ENCODE data around the gene BROX.
"Not testable (repeated sequence)": the region's sequence is repeated elsewhere in the genome, so short reads cannot be mapped to it uniquely, and the experiment has no call there.

The BROX gene

DNA sequence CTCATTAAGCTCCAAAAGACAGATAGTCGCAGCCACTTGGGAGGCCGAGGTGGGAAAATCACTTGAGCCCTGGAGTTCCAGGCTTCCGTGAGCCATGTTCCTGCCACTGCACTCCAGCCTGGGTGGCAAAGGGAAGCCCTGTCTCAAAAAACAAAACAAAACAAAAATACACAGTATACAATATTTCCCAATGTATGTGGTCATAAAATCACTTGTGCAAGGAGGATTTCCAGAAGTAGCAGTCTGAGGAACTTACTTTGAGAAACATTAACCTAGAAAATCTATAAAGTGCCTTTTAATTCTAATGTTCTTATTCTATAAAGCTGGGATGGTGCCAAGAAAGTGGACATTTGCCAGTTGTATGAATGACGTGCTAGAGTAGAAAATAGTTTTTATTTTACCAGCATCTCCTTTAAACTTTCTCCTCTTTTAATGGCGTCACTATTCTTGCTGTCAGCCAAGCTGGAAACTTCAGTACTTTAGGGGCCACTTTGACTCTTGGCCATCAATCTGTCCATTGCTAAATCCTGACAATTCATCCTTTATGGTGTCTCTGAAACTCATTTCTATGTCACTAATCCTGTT is 47.2 kb downstream of the BROX start:
- Histone ChIP-seq H3K4me2 (peak overlapping the region in 2 of 11 experiments; percentile 40 to 41; a peak in 2 of 22 replicates), H3K36me3 (no peaks in the 10 kb centered on the region), H3K4me3 (no peak overlapping the region), H3K27ac (no peak overlapping the region; a peak in 2 of 22 replicates), H3K4me1 (peaks cover 5 to 23% (median 12%) of the 10 kb centered on the region in 10 experiments), H3K9ac (no peak overlapping the region), H3K27me3 (no peaks in the 10 kb centered on the region), H4K20me1 (no peaks in the 10 kb centered on the region), H3K9me3 (replicated peaks in 1 of 11) (peaks cover 0 to 15% (median 3%) of the 10 kb centered on the region in 11 experiments; a peak in 7 of 22 replicates)
- no peak for TF ChIP-seq Cebpa-rat (IDR thresholded peaks at IDR 0.05)

DNA sequence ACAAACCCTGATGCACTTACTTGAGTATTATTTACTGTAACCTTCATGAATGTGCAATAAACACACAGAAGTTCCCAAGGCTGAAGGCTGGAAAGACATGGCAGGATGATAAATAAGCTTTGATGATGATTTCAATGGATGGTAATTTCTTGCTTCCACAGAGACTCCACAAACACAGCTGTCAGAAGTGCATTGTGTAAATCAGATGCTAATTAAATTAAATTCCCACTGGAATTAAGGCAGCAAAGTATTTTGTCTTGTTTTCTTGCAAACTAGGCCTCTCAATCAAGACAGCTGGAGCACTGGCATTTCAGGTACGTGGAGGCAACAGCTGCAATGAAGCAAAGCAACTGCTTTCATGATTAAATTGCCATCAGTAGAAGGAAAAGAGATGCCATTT is 48.7 kb downstream of the BROX start:
- no peak overlapping the region for H3K4me3 ChIP-seq

DNA sequence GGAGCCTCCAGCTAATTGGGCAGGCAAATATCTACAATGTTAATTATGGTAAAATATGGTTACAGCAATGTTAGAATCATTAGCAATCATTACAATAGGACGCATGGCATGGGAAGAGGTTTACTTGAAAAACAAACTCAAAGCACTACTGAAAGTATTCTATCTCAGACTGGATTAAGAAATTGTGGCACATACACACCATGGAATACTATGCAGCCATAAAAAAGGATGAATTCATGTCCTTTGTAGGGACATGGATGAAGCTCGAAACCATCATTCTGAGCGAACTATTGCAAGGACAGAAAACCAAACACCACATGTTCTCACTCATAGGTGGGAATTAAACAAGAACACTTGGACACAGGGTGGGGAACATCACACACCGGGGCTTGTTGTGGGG is 49.8 kb downstream of the BROX start:
- H3K4me1 ChIP-seq, result peaks cover 0 to 14% (median 1%) of the 10 kb centered on the region in 10 experiments; a peak in 6 of 20 replicates
- H3K27me3 ChIP-seq, H3K9ac ChIP-seq, H3K27ac ChIP-seq, H3K4me3 ChIP-seq, H3K4me2 ChIP-seq, H3K36me3 ChIP-seq, H4K20me1 ChIP-seq: not testable (repeated sequence)
- peaks cover 3 to 27% (median 17%) of the 10 kb centered on the region in 11 experiments; a peak in 18 of 22 replicates for H3K9me3 ChIP-seq (replicated peaks in 1 of 11)

More for the DNA sequence above, 48.7 kb downstream of the BROX start:
- H3K4me1 ChIP-seq, result peaks cover 0 to 10% (median 0%) of the 10 kb centered on the region in 10 experiments; a peak in 3 of 20 replicates
- H3K9me3 ChIP-seq (replicated peaks in 1 of 11), result peaks cover 0 to 21% (median 10%) of the 10 kb centered on the region in 11 experiments; a peak in 12 of 22 replicates
- no peaks in the 10 kb centered on the region for H4K20me1 ChIP-seq
- H3K27me3 ChIP-seq, result no peaks in the 10 kb centered on the region
- no peak overlapping the region for H3K27ac ChIP-seq
- H3K4me2 ChIP-seq, result no peak overlapping the region
- TF ChIP-seq Cebpa-rat (IDR thresholded peaks at IDR 0.05), result no peak
- H3K36me3 ChIP-seq, result no peaks in the 10 kb centered on the region
- no peak overlapping the region for H3K9ac ChIP-seq

DNA sequence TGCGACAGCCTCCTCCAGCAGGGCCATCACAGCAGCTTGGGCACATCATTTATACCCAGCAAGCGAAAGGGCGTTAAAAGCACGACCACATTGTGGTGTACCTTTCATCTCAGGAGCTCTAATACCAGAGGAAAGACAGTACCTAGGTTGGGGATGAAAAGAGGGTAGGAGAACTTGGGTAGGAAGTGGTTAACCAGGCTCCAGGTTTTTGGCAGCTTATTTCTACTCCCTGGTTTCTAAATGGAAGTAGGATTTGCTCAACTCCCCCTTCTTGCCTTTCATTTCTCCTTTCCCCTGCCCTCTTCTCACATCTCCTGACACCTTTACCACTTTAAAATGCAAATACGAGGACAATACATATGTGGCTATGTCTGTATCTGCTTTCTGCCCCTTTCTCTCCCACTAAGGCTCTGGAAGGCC is 54.8 kb downstream of the BROX start:
- Histone ChIP-seq H3K27me3 (no peaks in the 10 kb centered on the region), H3K4me2 (peak overlapping the region in 3 of 11 experiments; percentile 24 to 59 (median 29); a peak in 5 of 22 replicates)

DNA sequence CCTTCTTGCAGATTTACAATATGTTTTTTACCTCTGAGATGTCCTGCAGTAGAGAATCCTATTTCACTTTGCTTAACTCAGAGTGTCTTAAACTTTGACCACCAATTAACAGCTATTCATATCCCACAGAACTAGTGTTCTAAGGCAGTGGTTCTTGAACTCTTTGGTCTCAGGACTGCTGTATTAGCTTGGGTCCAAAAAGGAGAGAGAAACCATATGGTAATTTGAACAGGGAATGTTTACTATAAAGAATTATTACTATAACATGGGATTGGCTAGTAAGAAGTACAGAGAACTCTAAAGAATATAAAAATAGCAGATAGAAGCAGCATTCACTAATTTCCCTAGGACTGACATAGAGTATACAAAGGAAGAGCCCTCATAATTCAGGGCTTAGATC is 56.2 kb downstream of the BROX start:
- TF ChIP-seq Cebpa-rat (IDR thresholded peaks at IDR 0.05), result no peak
- H3K4me3 ChIP-seq, result no peak overlapping the region
- no peak overlapping the region for H3K9ac ChIP-seq
- H3K4me2 ChIP-seq, result no peak overlapping the region
- no peaks in the 10 kb centered on the region for H3K27me3 ChIP-seq
- H4K20me1 ChIP-seq, result no peaks in the 10 kb centered on the region
- peaks cover 25 to 61% (median 42%) of the 10 kb centered on the region in 11 experiments for H3K9me3 ChIP-seq (replicated peaks in 1 of 11)
- peaks cover 0 to 10% (median 0%) of the 10 kb centered on the region in 11 experiments; a peak in 6 of 22 replicates for H3K36me3 ChIP-seq
- H3K27ac ChIP-seq, result no peak overlapping the region
- H3K4me1 ChIP-seq, result peaks cover 27 to 41% (median 31%) of the 10 kb centered on the region in 10 experiments

More for the DNA sequence above, 54.8 kb downstream of the BROX start:
- Histone ChIP-seq H3K27ac (no peak overlapping the region), H3K9ac (no peak overlapping the region), H3K9me3 (replicated peaks in 1 of 11) (peaks cover 25 to 61% (median 42%) of the 10 kb centered on the region in 11 experiments), H4K20me1 (no peaks in the 10 kb centered on the region), H3K4me1 (peaks cover 17 to 31% (median 19%) of the 10 kb centered on the region in 10 experiments), H3K4me3 (no peak overlapping the region), H3K36me3 (peaks cover 0 to 10% (median 0%) of the 10 kb centered on the region in 11 experiments; a peak in 6 of 22 replicates)
- TF ChIP-seq Cebpa-rat (IDR thresholded peaks at IDR 0.05), result no peak

DNA sequence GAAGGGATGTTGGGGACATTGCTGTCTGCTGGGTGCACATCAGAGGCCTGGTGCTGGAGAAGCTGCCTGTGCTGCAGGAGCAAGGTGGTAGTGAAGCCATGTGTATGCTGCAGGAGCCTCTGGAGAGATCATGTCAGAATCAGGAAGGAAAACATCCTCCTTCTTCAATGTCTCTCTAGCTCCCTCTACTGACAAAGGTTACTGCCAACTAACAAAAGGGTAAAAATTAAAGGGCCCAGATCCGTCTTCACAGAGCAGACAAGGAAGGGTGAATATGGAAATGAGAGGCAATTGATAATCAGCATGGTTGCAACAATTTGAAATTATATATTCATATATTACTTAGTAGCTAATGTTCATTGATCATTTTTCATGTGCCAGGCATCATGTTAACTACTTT is 56.8 kb downstream of the BROX start:
- H3K9ac ChIP-seq, result no peak overlapping the region

DNA sequence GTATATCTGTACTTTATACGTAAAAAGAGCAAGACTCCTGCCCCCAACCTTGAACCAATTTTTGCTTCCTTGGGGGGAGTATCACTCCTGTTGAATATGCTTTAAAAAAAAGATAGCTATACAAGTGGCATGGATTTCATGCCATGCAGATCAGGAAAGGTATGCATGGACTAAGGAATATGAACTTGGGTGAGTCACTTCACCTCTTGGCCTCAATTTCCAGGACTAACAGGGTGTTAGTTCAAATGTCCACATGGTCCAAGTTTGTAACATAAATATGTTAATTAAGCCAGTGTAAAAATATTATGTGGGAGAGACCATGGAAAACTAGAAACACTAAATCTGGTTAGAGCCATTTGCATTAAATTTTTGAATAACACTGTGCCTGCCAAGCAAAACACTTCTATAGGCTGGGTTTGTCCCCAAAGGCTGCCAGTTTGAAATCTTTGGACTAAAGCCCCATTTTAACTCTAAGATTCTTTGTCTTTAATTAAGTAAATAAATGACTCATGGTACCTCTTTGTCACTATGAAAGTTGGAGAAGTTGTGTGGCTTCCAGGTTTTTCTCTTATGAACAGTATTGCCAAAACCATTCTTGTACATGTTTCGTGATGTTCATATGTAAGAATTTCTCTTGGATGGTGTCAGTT is 57.7 kb downstream of the BROX start:
- Histone ChIP-seq H3K27me3 (no peaks in the 10 kb centered on the region), H4K20me1 (no peaks in the 10 kb centered on the region), H3K9me3 (replicated peaks in 1 of 11) (peaks cover 27 to 56% (median 39%) of the 10 kb centered on the region in 11 experiments), H3K36me3 (peaks cover 0 to 10% (median 0%) of the 10 kb centered on the region in 11 experiments; a peak in 7 of 22 replicates), H3K4me3 (no peak overlapping the region), H3K27ac (peak overlapping the region in 8 of 11 experiments; percentile 21 to 93 (median 88); a peak in 12 of 22 replicates), H3K4me1 (peaks cover 36 to 56% (median 46%) of the 10 kb centered on the region in 10 experiments), H3K9ac (no peak overlapping the region), H3K4me2 (peak overlapping the region in 8 of 11 experiments; percentile 75 to 98 (median 92); a peak in 10 of 22 replicates)
- TF ChIP-seq Cebpa-rat (IDR thresholded peaks at IDR 0.05), result no peak

More for the DNA sequence above, 56.8 kb downstream of the BROX start:
- H3K27me3 ChIP-seq, result no peaks in the 10 kb centered on the region
- no peak overlapping the region for H3K27ac ChIP-seq
- TF ChIP-seq Cebpa-rat (IDR thresholded peaks at IDR 0.05), result no peak
- peak overlapping the region in 1 of 10 experiments; percentile 16; a peak in 1 of 20 replicates for H3K4me3 ChIP-seq
- H3K9me3 ChIP-seq (replicated peaks in 1 of 11), result peaks cover 25 to 60% (median 42%) of the 10 kb centered on the region in 11 experiments
- H3K4me1 ChIP-seq, result peaks cover 33 to 47% (median 37%) of the 10 kb centered on the region in 10 experiments
- no peaks in the 10 kb centered on the region for H4K20me1 ChIP-seq
- H3K36me3 ChIP-seq, result peaks cover 0 to 10% (median 0%) of the 10 kb centered on the region in 11 experiments; a peak in 6 of 22 replicates
- no peak overlapping the region for H3K4me2 ChIP-seq

DNA sequence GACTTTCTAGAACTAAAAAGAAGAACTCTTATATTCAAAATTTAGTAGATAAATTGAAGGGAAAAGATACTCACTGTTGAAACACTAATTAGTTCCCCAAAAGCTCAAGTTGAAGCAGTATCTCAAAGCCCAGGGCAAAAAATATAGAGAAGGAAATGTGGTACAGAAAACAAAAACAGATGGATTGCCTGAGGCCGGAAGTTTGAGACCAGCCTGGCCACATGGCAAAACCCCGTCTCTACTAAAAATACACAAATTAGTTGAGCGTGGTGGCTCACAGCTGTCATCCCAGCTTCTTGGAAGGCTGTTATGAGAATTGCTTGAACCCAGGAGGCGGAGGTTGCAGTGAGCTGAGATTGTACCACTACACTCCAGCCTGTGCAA is 60.6 kb downstream of the BROX start:
- H3K4me1 ChIP-seq, result peaks cover 31 to 66% (median 50%) of the 10 kb centered on the region in 10 experiments

DNA sequence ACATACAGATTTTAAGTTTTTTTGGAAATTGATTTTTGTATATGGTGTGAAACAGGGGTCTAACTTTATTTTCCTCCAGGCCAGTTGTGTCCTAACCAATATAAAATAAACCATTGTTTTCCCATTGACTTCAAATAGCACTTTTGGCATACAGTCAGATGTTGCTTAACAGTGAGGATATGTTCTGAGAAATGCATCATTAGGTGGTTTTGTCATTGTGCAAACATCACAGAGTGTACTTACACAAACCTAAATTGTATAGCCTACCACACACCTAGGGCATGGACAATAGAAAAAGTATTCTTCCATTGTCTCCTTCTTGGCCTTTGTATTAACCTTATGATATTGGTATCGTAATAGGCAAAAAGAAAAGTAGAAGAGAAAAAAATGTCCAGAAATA is 65.1 kb downstream of the BROX start:
- Histone ChIP-seq H3K4me2 (peak overlapping the region in 2 of 11 experiments; percentile 13 to 23; a peak in 2 of 22 replicates), H3K27ac (no peak overlapping the region), H3K9me3 (replicated peaks in 1 of 11) (peaks cover 16 to 34% (median 24%) of the 10 kb centered on the region in 11 experiments), H3K9ac (no peak overlapping the region), H3K4me1 (peaks cover 16 to 41% (median 26%) of the 10 kb centered on the region in 10 experiments), H3K27me3 (no peaks in the 10 kb centered on the region), H3K4me3 (no peak overlapping the region), H3K36me3 (peaks cover 0 to 5% (median 0%) of the 10 kb centered on the region in 11 experiments; a peak in 1 of 22 replicates), H4K20me1 (no peaks in the 10 kb centered on the region)
- TF ChIP-seq Cebpa-rat (IDR thresholded peaks at IDR 0.05), result no peak

More for the DNA sequence above, 60.6 kb downstream of the BROX start:
- H3K4me2 ChIP-seq, result peak overlapping the region; percentile 75 to 96 (median 90)
- H3K9me3 ChIP-seq (replicated peaks in 1 of 11), result peaks cover 20 to 34% (median 27%) of the 10 kb centered on the region in 11 experiments
- no peaks in the 10 kb centered on the region for H3K27me3 ChIP-seq
- H3K27ac ChIP-seq, result peak overlapping the region; percentile 80 to 93 (median 87); a peak in 21 of 22 replicates
- no peaks in the 10 kb centered on the region for H4K20me1 ChIP-seq
- H3K4me3 ChIP-seq, result peak overlapping the region in 4 of 10 experiments; percentile 11 to 54 (median 37); a peak in 4 of 20 replicates
- TF ChIP-seq Cebpa-rat (IDR thresholded peaks at IDR 0.05), result no peak
- H3K9ac ChIP-seq, result peak overlapping the region in 10 of 11 experiments; percentile 62 to 80 (median 73); a peak in 20 of 22 replicates
- peaks cover 0 to 10% (median 0%) of the 10 kb centered on the region in 11 experiments; a peak in 7 of 22 replicates for H3K36me3 ChIP-seq
